HK-2 (cell line): ENCODE measurements around the gene VOPP1.

ENCODE experiments used
- DNase-seq: peaks from one replicate; pipeline ENCODE4 v3.0.0-alpha.2; 2018; ENCODE audit not compliant: unreplicated experiment

VOPP1 gene

DNA sequence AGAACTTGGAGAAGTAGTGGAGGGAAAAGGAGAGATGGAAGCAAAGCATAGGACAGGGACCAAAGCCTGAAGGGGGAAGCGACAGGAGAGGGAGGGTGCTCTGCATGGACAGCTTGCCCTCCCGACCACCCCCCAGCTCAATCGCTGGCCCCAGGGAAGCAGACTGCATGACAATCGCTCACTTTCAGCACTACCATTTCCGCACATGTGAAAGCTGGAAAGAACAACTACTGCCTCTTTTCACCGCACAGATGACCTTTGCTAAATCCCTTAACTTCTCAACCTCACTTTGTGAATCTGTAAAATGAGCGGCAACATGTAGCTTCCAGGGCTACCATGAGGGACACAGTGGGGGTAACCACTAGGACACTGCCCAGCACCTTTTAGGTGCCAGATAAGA is 17.1 kb downstream of the VOPP1 start:
- no peak for DNase-seq

DNA sequence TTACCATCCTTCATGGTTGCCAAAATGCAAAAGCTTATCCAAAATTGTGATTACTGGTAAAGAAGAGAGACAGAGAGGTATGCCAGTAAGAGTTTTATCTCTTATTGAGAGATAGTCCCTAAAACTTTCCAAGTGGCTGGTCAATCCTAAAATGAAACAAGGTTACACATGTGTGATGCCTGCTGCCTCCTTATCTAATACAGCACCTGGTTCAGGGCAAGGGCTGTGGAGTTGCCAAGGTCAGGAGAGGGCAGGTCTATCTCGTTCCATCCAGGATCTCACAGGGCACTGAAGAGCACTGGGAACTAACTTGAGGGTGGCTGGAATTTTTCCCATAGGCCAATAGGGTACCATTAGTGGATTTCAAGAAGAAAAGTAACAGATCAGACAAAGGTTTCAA is 18.3 kb downstream of the VOPP1 start:
- DNase-seq, result no peak

DNA sequence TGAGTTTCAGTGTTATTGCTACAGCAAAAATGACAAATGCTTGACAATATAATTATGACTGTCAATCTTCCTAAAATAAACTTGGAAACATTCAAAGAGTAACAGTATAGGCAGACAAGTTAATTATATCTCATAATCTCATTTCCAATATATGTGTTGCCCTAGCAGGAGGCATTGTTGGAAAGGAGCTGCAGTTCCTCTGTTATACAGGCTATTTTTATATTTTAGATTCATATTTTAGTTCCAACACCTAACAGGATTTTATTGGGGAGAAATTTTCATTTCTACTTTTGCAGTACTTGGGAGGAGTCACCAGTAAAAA is 19.3 kb downstream of the VOPP1 start:
- DNase-seq, result no peak

DNA sequence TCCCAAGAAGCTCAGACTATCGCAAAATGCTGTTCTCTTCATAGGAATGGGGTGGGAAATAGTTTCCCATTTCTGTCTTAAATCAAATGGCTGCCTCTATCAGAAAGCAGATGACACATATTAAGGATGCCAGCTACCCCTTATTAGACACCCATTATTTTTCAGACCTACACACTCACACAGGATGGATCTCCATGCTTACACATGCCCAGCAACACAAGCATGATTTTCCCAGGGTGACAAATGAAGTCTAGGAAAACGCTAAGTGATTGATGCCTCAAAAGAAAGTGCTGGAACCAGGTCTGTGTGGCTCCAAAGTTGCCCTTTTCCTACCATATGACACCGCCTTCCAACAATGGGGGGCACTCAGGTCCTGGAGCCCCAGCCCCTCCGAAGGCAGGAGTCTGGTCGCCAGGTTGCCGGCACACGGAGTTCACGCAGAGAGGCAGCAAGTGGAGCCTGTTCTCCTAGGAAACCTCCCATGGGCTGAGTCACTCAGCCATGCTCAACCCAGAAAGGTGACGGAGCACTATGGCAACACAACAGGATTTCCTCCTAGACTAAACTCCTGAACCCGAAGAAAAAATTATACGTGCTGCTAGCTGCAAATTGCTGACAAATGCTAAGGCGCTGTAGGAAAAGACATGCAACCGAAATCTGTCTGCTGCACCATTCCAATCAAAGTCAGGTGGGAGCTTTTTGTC is 19.8 kb downstream of the VOPP1 start:
- DNase-seq, result peak; percentile 64

DNA sequence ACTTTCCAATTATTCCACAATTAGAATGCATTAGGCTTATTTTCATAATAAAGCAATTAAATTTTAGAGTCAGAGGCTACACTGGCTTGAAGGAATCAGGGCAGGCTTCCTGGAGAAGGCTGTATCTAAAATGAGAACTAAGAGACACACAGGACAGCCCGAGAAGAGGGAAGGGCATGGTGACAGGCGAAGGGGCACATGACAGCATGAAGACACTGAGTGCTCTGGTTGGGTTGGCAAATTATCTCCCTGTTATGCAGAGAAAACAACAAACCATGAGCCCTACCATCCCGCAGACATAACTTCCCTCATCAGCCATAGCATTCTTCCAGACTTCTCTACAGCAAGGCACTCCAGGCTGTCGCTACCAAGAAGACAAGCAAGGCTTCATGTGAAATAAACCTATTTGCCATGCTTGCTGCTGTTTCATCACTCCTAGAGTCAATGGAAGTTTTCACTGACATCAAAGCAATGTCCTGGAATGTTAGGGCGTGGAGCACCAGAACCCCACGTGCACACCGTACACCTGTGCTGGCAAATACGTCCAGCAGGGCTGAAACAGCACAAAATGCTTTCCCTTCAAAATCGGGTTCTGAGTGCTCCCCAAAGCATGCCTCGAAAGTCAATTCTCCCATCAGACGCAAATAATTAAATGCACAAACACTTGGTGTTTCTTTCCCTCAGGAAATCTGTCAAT is 21.3 kb downstream of the VOPP1 start:
- no peak for DNase-seq

GRCh38 chr7:55550010-55550663 is 22.2 kb downstream of the VOPP1 start:
- DNase-seq, result no peak

DNA sequence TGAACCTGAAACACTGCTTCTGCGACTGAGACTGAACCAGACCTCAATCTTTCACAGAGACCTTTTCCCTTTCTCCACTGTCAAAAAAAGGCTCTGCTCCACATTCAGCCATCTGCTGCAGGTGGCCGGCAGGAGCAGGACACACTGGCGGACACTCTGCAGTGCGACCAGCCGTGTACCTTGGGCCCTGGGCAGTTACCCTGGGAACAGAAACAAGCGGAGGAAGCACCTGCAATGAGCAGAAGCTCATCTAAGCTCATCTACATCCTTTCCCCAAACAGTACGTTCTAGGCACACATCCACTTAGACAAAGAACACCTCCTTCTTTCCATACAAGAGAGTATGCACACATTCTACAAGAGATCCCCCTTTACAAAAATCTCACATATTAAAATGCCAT is 22.8 kb downstream of the VOPP1 start:
- DNase-seq, result no peak

GRCh38 chr7:55548295-55548731 is 24.0 kb downstream of the VOPP1 start:
- DNase-seq, result no peak

GRCh38 chr7:55546814-55547213 is 25.5 kb downstream of the VOPP1 start:
- peak; percentile 82 for DNase-seq

- DNase-seq, result peak; percentile 81
These were observed 26.8 kb downstream of the VOPP1 start for GRCh38 chr7:55545496-55545895.

DNA sequence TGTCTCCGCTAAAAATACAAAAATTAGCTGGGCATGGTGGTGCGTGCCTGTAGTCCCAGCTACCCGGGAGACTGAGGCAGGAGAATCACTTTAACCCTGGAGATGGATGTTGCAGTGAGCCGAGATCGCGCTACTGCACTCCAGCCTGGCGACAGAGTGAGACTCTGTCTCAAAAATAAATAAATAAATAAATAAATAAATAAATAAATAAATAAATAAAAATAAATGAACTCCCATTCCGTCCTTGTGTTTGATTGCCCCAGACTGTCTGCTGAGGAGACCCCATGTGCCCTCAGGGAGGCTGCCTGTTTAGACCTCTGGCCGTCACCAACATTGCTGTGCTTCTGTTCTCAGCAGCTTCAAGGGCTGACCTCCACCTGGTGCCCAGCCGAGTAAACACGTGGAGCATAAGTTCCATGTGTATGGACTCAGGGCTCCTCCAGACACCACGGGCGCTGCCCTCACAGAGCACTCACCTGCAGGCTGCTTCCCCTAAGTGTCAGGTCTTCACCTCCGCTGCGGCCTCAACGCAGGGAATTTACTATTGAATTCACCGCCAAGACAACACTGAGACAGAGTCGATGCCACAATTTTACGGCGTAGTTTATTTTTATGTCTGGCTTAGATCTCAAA is 32.0 kb downstream of the VOPP1 start:
- DNase-seq, result no peak

DNA sequence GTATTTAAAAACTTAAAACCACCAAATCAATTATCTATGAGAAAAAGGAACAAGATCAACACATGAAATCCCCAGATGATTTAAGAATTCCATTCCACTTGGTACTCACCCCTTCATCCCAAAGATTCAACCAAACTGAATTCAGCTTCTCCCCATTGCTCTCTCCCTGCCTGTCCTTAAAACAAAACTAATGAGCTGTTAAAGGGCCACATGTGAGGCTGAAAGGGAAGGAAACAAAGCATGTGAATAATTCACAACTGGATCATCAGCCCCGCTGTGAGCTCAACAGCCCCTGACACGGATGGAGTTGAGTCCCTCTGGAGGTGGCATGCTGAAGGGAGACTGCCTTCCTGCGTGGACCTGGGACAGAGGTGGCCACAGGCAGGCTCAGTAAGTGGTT is 32.9 kb downstream of the VOPP1 start:
- DNase-seq, result no peak

DNA sequence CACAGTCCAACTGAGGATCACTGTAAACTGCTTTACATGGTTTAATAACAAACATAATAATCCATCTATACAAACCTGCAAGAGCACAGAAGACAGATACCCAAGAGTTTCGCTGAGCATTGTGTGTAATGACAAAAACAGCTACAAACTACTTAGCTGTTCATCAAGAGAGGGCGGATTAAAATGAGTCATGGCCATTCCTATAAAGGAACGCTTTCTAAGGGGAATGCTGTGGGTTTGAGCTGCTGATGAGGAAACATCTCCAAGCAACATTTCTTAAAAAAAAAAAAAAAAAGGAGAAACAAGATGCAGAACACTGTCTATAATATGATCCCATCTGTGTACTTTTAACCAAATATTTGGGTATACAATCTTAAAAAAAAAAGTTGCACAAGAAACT is 33.8 kb downstream of the VOPP1 start:
- DNase-seq, result no peak

- no peak for DNase-seq
These were observed 34.8 kb downstream of the VOPP1 start for GRCh38 chr7:55537458-55537990.

- no peak for DNase-seq
These were observed 35.5 kb downstream of the VOPP1 start for GRCh38 chr7:55536619-55537457.

- no peak for DNase-seq
These were observed 36.7 kb downstream of the VOPP1 start for GRCh38 chr7:55535617-55536016.

GRCh38 chr7:55534916-55535590 is 37.2 kb downstream of the VOPP1 start:
- DNase-seq, result peak; percentile 17

DNA sequence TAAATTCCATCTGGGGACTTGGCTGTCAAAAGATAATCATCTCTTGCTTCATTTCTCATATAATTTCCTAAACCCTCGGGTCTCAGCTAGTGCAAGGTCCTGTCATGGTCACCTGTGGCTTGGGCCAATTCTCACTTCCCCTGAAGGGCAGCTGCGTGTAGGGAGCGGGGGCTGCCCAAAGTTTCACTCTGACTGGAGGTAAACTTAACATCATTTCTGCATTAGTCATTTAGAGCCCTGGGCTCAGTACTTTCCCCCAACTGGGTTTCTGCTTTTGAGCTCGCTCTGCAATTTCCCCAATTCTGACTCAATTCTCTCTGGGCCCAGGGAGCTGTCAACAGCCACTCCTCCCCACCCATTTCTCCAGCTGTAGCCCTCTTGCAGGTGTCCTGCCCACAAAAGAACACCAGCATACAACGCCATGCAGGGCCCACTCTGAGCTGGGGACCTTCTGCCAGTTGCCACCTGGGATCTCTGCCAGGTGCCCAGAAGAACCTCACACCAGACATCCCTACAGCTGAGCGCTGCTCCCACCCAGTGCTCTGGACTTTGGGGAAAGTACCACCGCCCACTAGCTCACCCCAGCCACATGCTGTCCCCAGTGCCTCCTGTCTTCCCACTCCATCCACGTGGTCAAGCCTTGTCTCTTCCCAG is 37.9 kb downstream of the VOPP1 start:
- peak; percentile 35 for DNase-seq

DNA sequence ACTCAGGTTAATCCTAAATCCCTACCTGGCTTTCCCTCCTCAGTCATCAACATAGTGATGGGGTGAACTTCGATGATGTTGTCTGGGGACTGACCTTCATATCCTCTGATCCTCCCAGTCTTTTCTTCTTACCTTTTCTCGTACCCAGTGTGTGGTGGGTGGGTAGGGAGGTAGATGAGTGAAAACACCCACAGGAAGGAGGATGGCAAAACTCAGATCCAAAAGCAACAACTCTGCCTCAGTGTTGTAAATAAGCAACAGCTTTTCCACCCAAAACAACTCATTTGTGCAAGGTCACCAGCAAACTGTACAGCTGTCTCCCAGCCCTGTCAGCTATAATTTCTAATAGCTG is 38.6 kb downstream of the VOPP1 start:
- DNase-seq, result no peak

DNA sequence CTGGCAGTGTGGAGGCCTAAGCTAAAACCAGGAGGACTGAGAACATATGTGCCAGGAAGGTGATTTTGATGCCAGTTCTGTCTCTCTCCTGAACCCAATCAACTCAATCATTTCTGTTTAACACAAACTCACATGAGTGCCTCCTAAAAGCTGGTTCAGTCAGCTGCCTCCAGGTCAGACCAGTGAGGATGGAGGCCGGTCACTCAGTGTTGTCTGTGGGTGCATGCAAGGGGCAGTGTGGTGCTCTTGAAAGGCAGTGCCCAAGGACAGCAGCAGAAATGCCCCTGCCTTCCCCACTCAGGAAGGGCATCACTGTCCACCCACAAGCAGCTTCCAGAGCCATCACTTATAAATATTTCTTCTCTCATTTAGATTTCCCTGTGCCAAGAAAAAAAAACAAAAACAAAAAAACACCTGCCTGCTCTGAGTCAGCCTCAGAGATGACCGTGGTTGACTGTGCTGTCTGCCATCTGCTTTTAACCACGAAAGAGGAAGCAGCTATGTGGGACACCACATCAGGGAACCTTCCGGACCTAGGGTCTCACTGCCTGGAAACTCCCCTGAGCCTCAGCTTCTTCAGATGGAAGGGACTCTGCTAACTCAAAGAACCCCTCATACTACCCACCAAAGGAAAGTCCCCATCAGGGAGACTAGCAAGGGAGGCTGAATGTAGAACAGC is 39.1 kb downstream of the VOPP1 start:
- DNase-seq, result no peak
